Stimulated activated CD8-positive, alpha-beta memory T cell treated with anti-CD3 and anti-CD28 coated beads, Interleukin-7, amount 100 ng/mL, for 48 hours (primary cell): Measurements from ENCODE around the gene KRT2.

Source experiments
- DNase-seq, 2 donors: peaks; one replicate each; pipeline ENCODE4 v3.0.0-alpha.2; 2020; ENCODE audit warnings: low read depth in 1 of 2; ENCODE audit errors: extremely low read depth in 1 of 2

Gene KRT2

DNA sequence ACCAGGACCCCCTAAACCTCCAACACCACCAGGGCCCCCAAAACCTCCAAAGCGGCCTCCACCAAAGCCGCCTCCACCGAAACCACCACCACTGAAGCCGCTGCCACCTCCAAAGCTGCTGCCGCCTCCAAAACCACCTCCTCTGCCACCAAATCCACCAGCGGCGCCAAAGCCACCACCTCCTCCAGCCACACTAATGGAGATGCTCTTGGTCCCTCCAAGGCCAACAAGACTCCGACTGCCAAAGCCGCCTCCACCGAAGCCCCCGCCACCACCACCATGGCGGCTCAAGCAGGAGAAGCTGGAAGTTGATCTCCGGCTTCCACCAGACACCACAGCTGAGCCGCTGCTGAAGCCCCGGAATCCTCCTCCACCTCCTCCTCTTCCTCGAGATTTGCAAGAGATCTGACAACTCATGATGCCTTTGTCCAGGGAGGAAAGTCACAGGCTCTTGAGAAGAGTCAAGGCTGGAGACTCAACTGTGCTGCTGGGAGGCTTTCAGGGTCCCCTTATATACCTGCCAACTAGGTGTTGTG is at the start of gene KRT2:
KRT2 (minus strand) TSS at position 486 of the 536 bp plus-strand sequence; CDS start at position 417, 69 bp downstream.
- DNase-seq: no peak

DNA sequence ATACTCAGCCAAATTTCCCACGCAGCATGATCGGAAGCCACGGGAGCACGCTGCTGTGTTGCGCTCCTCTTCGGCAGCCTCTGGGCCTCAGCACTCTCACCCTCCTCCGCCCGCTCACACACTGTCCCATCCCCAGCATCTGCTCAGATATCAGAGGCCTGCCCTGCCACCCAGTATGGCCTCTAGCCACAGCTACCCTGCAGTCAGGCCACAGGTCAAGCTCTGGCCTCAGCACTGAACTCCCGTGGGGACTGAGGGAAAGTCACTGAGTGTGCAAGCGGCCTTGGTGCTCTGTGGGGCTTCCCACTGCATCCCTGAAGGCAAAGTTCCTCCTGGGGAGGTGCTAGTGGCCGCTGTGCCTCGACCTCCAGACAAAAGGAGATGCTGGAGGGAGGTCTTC is 49.3 kb upstream of the KRT2 start:
- no peak for DNase-seq

DNA sequence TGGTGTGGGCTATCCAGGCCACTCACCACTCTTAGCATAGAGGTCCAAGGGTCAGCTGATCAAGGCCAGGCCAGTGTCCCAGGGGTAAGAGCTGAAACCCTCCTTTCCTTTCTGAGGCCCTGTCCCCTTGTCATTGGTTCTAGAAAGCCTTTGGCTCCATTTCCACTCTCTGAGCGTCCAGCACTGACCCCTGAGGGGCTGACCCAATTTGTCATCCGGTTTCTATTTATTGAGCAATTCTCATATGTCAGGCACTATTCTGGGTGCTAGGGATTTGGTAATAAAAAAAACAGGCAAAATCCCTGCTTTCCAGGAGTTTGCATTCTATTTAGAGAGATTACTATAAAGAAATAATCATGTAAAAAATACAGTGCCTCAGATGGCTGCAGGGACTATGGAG is 47.9 kb upstream of the KRT2 start:
- DNase-seq: no peak

DNA sequence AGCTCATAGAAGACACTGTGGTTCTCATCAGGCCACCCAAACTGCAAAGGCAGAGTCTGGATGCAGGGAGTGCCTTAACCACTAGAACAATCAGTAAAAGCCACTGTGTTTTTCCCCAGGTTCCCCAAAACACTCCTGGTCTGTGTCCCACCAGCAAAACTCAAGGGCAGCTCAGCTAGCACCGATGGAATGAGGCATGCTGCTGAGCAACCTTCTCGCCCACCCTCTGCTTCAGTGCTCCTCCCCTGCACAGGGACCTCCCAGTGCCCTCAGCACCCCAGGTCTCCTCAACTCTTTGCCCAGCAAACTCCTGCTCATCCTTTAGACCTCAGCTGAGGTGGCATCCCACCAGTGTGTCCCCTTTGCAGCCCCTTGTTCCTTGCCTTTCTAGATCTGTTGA is 47.4 kb upstream of the KRT2 start:
- DNase-seq: no peak

DNA sequence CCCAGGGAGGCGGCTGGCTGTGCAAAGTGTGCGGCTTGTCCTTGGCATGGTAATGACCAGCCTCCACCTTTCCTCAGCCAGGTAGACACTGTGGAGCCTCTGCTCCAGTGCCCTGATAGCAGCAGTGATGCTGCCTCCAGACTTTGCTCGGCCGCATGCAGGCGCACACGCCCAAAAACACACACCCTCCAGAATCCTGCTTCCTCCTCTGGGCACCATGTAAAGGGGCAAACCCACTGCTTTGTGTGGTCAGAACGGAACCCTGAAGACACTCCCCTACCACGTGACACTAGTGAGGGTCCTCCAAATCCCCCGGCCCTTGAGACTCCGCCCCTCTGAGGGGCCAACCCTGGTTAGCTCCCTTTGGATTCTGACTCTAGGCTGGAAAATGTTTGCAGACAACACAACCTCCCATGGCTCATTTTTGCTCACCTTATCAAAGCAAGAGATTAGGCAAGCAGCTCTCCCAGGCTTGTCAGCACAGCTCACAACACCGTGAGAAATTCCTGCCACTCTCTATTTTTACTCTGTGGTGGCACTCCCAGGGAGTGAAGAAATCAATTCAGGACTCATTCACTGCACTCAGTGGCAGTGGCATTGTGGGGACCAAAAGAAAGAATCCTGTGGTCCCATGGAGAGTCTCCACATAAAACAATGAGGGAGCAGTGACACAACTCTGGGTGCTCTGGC is 46.8 kb upstream of the KRT2 start:
- no peak for DNase-seq

DNA sequence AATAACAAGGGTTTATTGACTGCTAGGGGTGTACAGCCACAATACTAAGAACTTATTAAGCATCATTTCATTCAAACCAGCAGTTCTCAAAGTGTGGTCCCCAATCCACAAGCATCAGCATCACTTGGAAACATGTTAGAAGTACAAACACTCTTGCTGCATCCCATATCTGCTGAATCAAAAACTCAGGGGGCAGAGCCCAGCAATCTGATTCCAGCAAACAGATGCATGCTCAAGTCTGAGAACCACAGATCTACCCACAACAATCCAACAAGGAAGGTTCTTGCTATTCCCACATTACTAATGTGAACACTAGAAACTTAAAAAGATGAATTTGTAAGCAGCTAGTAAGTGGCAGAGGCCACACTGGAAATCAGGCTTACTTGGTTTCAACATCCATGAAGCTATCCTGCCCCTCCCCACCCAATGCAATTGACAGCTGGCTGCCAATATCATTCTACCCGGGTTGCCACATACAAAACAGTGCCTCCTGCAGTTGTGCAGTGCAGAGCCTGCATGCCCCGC is 45.1 kb upstream of the KRT2 start:
- DNase-seq: no peak

DNA sequence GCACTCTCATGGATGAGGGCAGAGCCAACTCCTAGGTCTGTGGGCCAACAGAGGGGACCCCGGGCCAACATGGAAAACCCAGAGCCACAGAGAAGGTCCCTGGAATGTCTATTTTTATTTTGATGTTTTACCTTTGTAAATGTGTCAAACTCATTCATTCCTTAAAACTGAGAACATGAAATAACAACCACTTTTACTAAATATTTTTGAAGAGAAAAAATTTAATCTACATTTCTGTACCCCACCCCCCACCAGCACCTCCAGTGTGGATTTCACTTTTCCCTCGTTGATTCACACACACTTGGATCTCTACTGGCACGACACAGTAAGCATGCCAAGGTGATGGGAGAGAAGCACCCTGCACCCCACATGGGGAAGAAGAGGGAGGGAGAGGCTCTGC is 44.6 kb upstream of the KRT2 start:
- no peak for DNase-seq

DNA sequence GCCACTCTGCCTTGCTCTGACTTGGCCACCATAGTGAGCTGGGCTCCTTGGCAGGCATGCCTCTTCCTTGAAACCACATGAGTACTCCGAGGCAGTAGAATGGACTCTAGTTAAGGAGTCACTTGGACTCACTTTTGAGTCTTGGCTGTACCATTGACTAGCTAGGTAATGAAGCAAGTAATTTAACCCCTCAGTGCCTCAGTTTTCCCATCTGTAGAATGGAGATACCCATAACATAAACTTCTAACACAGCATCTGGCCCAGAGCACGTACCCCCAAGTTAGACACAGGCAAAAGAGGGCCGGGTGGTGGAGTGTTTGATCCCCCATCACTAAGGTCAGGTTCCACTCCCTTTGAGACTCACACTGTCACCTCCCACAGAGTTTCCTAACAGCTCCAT is 43.0 kb upstream of the KRT2 start:
- DNase-seq: no peak

DNA sequence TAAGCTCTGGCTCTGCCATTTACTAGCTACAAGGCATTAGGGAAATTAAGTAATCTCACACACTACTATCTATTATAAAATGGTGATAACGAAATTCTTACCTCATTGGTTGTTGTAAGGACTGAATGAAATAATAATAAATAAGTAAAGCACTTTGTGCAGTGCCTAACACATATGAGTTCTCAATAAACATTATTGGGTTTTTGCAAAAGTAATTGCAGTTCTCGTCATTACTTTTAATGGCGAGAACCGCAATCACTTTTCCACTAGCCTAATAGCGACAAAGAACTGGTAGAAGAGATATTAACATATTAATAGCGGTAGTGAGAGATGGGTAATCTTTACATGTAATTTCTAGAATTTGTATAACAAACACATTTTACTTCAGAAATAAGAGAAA is 42.1 kb upstream of the KRT2 start:
- DNase-seq: no peak

DNA sequence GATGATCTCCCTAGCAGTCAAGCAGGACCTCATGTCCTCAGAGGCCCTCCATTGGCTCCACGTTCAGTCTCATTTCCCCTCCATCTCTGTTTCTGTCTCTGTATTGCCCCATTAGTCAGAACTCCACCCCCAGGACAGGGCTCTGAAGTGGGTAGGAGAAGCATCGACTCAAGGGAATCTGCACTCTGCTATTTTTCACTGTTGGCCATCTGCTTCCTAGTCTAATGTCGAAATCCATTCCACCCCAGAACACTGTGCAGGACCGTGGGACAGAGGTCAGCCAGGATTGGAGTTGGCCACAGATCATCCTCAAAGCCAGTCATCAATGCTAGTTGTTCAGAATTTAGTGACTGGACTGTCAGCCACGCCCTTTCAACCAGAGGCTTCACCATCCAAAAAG is 41.2 kb upstream of the KRT2 start:
- no peak for DNase-seq

DNA sequence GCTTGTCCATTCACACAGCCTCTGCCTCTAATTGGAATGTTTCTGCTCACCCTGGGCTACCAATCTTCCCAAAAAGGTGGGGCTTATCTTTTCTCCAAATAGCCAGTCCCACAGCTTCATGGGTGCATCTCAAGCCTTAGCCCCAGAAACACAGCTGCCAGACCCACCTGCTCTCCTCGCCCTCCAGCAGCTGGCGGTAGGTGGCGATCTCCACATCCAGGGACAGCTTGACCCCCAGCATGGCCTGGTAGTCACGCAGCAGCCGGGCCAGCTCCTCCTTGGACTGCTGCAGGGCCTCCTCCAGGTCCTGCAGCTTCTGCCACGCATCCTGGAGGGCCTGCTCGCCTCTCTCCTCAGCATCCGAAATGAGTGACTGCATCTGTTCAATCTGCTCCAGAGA is 40.2 kb upstream of the KRT2 start:
- no peak for DNase-seq

DNA sequence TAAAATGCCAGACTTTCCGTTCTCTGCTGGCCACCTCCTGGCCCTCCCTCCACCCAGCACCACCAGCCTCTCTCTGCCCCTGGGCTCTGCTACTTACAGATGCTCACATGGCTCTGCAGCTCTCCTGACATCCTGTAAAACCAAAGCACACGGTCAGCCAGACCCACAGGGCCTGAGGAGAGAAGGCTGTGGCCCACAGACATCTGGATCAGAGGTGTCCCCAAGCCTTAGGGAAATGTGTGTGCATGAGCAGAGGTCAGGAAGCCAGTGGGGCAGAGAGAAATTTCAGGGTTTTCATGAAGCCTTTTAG is 39.8 kb upstream of the KRT2 start:
- no peak for DNase-seq

DNA sequence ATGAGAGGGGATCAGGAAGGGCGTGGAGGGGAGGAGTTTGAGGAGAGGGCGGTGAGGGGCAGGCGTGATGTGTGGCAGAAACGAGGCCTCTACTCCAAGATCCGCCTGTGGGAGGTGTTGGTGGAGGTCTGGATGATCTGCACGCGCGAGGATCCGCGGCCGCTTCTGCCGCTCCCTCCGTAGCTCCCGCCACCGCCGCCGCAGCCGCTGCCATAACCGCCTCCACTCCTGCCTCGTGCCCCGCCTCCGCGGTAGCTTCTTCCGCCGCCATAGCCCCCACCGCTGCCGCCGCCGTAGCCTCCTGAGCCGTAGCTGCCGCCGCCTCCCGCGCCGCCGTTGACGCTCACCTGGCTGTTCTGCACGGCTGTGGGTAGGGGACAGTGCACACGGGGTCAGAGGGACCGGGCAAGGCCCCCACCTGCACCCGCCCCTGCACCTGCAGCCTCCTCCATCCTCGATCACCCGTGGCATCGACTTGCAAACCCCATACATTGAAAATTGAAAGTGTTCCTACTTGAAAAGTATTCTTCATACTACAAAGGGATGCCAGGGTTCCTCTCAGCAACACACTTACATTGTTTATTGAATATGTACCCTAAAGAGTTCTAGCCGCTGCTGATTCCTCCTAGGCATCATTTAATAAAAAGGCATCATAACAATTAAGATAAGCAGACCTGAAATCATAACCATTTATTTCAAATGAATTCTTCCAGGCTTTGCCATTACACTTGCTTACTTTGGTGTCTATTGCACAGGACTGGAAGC is 39.2 kb upstream of the KRT2 start:
- DNase-seq: peak in 1 of 2 donors; percentile 11

DNA sequence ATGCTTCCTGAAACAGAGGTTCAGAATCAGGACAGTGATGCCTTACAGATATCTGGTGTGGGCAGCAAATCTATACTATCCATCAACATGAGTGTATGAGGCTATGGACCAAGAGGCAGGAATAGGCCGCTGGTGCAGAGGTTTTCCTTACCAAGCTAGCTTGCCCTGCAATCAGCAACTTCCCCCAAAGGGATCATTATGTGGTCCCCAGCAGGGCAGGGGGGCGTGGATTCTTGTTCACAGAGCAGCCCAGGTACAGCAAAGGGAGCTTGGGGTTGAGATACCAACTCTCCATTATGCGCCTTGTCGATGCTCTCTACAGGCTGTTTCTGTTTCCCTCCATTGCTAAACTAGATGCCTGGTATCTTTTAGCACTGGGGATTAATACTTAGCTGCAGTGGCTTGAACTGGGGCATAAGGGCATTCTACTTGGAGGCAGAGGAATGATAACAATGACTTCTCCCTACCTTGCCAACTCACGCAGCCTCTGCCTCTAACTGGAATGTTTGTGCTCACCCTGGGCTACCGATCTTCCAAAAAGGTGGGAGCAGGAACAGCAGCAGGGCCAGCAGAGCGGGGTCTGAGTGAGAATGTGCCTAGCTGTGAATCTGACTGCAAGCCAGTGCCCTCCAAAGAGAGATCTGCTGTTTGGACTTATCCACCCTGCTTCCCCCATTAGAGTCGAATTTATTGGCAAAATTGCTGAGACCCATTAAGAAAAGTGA is 38.5 kb upstream of the KRT2 start:
- DNase-seq: no peak

DNA sequence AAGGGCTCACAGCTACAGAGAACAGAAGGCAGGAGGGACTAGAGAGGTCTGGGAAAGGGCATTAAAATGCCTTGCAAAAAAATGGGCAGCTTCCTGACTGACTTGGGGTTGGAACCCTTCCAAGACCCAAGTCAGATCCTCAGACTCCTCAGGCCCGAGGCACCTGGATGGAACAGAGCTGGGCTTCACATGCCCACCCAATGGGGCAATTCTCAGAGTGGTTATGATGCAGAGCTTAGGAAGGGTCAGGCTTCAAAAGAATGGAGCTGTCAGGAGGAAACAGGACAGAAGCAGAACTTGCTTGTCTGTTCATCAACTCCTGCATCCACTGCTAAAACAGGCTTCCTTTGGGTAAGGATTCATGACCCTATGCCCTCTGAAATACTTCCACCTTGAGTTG is 37.9 kb upstream of the KRT2 start:
- DNase-seq: no peak

DNA sequence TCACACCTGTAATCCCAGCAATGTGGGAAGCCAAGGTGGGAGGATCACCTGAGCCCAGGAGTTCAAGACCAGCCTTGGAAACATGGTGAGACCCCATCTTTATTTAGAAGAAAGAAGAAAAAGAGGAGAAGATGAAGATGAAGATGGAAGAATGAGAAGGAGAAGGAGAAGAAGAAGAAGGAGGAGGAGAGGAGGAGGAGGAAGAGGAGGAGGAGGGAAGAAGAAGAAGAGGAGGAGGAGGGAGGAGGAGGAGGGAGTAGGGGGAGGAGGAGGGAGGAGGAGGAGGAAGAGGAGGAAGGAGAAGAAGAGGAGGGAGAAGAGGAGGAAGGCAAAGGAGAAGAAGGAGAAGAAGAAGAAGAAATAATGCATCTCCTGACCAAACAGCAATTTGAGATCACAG is 37.2 kb upstream of the KRT2 start:
- no peak for DNase-seq

DNA sequence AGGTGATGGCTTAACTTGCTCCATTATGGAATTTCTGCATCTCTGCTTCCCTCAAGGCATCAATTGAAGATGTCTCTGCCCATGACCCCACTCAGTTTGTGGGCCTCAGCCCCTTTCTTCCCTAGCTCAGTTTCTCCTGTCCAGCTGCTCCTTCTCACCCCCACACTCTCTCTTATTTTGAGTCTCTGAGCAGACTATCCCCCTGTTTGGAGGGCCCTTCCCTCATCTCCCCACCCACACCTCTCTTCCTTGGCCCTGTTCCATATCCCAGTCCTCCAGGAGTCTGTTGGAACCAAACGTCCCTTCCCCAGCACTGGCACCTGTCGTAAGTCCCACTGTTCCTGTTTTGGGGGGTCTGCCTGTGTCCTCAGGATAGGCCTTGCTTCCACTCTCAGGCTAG is 36.5 kb upstream of the KRT2 start:
- DNase-seq: no peak

DNA sequence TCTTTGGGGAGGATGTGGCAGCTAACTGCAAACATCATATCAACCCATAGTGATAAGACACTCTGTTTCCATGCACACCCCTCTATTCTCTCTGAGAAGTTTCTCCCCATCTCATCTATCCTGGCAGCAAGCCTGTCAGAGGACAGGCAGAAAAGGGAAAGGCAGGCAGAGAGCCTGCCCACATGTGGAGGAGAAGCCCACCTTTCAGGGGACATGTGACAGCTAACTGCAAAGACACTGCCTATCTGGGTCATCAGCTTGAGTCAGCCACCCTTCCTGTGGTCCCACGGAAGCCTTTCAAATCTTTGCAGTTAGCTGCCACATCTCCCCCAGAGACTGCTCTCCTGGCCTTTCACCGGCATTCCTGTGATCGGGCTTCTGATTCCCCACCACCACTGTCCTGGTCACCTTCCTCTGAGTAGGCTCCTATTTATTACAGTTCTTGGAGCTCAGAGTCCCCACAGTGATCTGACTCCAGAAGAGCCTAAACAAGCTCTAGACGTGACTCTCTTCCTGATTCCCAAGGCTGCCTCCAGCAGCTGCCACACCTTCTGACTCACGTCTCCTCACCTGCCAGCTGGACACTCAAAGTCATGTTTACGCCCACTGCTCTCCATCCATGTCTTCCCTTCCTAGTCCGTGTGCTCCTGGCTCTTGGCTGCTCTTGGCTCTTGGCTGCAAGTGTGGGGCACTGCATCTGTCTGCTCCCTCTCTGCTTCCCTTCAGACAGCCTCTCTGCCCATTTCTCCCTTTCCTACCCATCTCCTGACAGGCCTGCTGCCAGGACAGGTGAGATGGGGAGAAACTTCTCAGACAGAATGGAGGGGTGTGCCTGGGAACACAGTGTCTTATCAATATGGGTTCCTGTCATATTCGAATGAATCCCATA is 35.7 kb upstream of the KRT2 start:
- DNase-seq: no peak

DNA sequence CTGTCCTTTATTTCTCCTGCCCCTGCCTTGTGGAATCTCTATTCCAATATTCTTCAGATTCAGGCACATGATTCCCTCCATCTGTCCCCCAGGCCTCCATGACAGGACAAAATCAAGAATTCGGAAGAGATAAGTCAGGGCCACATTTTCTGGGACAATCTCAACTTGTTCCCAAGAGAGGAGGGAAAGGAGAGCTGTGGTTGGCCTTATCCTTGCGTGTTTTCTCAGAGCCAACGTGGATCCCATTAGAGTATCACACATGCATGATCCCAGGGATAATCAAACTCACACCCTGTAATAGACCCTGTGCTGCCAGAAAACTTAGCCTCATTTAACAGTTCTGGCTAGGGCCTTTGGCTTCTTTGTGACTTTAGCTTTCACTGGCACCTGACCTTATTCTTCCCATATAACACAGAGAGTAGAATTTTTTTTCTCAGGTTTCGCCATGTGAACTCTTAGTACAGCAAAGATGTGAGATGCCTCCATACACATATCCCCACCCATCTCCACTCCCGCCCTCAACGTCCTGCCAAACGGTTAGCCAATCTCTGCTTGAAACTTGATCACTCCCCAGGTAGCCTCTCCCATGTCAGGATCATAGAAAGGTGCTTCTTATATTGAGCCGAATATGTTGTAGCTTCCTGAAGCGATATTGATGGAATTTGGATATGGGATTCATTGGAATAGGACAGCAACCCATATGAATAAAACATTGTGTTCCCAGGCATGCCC is 34.9 kb upstream of the KRT2 start:
- DNase-seq: no peak

DNA sequence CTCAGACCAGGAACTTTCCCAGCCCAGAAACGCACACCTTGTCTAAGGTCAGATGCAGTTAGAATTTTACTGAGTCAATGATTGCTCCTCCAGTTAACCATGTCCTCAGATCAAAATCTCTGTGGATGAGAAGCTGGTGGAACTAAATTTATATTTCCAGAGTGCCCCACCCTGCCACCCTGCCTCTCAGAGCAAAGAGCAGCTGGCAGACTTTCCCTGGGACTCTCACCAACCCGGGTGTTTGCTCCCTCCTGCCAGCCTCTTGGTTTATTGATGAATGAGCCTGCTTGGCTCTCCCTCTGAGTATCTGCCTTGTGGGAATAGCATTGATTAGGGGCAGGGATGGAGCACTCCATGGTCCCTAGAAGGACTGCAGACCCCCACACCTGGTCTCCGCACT is 34.1 kb upstream of the KRT2 start:
- no peak for DNase-seq
